Keratinocyte (primary cell): ENCODE measurements around the gene TMEM185A. TPM values are rescaled to one million over a fixed set of nuclear protein-coding genes. Genes with fewer than 3 reads are reported as not detected.

Experiments
- polyA plus RNA-seq, 5 experiments: library from polyadenylated mRNA; depleted of rRNA in 3 of 5; stranded (reverse) in 3 of 5; stranded (forward) in 1 of 5; unstranded in 1 of 5; fragments of >200 nt; gene quantifications; 1 replicate in 1 of 5; 2 replicates in 3 of 5; 3 replicates in 1 of 5; pipeline versions ENCODE4 v1.2.1 to v1.2.3, GENCODE V29; 2011 to 2012; ENCODE audit warnings: missing spikeins in 2 of 5, low read depth in 1 of 5, low replicate concordance in 1 of 5

TMEM185A gene
- polyA plus RNA-seq, 1 donor (not counting 4 experiments of a cell fraction or from before 2014, with no cell fraction given): 23.0 TPM

Other genes with a start within 250 kb of the TMEM185A start
- gene IDS, start 126.5 kb downstream of the TMEM185A start, polyA plus RNA-seq: 51.3 to 85.6 TPM (median 59.7 TPM) in 3 replicates
- 8.9 to 12.4 TPM (median 9.3 TPM) in 3 replicates for gene EOLA1, start 90.8 kb downstream of the TMEM185A start, polyA plus RNA-seq
- not detected in 3 replicates for gene HSFX3, start 81.9 kb downstream of the TMEM185A start, polyA plus RNA-seq
- gene MAGEA9B, start 44.3 kb downstream of the TMEM185A start, polyA plus RNA-seq: not detected in 3 replicates
- gene HSFX2, start 36.5 kb downstream of the TMEM185A start, polyA plus RNA-seq: 0.10 to 0.40 TPM (median 0.39 TPM) in 3 replicates
- not detected in 3 replicates for gene MAGEA11, start 80.3 kb upstream of the TMEM185A start, polyA plus RNA-seq
- 0.23 TPM in 1 of 3 replicates, not detected in the others for gene HSFX1, start 142.3 kb upstream of the TMEM185A start, polyA plus RNA-seq
- not detected in 3 replicates for gene MAGEA9, start 150.1 kb upstream of the TMEM185A start, polyA plus RNA-seq
- gene MAGEA8, start 249.4 kb upstream of the TMEM185A start, polyA plus RNA-seq: not detected in 3 replicates